ENCODE measurements around the gene SPTBN1. TPM values are rescaled to one million over a fixed set of nuclear protein-coding genes. Genes with fewer than 3 reads are reported as not detected.
A peak's percentile ranks its signal among the peaks of the same experiment; 100 is the strongest.

SPTBN1 gene
- total RNA-seq, 1 experiment from 2014 or later, result 146 TPM

DNA sequence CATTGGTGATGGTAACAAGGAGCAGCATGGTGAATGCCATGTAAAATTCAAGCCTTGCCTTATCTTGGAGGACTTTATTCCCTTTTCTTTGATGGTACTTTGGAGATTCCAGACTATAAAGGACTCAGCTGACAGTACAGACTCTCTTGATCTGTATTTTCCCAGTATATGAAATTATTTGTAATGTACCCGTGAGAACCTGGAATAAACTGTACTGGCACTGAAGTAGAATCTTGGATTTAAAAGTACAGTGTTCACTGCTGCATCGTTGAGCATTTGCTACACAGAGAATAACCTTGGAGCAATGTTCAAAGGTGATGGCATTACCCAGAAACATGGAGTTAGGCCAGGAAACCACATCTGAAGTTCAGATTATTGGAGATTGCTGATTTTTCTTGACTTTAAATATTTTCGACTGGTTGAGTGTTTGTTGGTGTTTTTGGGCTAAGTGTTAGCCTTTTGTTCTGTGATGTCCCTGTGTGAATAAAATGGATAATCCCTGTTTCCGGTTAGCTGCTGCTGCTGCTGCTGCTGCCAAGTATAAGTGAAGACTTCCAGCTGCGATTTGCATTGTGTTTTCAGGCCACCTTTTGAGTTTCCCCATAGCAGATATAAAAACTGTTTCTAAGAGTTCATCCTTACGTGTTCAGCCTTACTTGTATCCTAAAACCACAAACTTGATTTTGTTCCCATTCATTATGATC, 122.0 kb downstream of the SPTBN1 start:
- ChIA-PET CTCF (no interaction called here), POLR2A (ENCODE audit: low non-redundant PET) (no interaction called here)
- Histone ChIP-seq H3K9me3 (ENCODE audit: low read depth, low read length, poor library complexity, severe bottlenecking) (no peaks in the 10 kb centered on the region), H3K4me1 (ENCODE audit: insufficient read depth, low read length, poor library complexity, severe bottlenecking) (peaks cover 65% of the 10 kb centered on the region), H3K4me3 (ENCODE audit: low read depth, low read length, poor library complexity, severe bottlenecking) (no peak overlapping the region), H3K36me3 (ENCODE audit: insufficient read depth, low read length, poor library complexity, severe bottlenecking) (no peaks in the 10 kb centered on the region), H3K27me3 (replicated peaks; ENCODE audit: insufficient read depth, low read depth, low read length, poor library complexity) (no peaks in the 10 kb centered on the region), H3K27ac (ENCODE audit: low read depth, low read length, poor library complexity, severe bottlenecking) (peak overlapping the region; percentile 5)
- TF ChIP-seq, protein P1, sequence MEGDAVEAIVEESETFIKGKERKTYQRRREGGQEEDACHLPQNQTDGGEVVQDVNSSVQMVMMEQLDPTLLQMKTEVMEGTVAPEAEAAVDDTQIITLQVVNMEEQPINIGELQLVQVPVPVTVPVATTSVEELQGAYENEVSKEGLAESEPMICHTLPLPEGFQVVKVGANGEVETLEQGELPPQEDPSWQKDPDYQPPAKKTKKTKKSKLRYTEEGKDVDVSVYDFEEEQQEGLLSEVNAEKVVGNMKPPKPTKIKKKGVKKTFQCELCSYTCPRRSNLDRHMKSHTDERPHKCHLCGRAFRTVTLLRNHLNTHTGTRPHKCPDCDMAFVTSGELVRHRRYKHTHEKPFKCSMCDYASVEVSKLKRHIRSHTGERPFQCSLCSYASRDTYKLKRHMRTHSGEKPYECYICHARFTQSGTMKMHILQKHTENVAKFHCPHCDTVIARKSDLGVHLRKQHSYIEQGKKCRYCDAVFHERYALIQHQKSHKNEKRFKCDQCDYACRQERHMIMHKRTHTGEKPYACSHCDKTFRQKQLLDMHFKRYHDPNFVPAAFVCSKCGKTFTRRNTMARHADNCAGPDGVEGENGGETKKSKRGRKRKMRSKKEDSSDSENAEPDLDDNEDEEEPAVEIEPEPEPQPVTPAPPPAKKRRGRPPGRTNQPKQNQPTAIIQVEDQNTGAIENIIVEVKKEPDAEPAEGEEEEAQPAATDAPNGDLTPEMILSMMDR (conservative IDR thresholded peaks at IDR 0.05; ENCODE audit: low read depth, low read length), result no peak
- no peak for TF ChIP-seq EZH2 (IDR thresholded peaks at IDR 0.05; ENCODE audit: borderline replicate concordance, low read depth, low read length, poor library complexity, severe bottlenecking)
- intact Hi-C loops (cut with micrococcal nuclease; ENCODE audit: unreplicated experiment), result no loop called here
- BruUV-seq (replicated peaks), result no TSS peak
- peak; percentile 65 for DNase-seq (ENCODE audit: low spot score)

DNA sequence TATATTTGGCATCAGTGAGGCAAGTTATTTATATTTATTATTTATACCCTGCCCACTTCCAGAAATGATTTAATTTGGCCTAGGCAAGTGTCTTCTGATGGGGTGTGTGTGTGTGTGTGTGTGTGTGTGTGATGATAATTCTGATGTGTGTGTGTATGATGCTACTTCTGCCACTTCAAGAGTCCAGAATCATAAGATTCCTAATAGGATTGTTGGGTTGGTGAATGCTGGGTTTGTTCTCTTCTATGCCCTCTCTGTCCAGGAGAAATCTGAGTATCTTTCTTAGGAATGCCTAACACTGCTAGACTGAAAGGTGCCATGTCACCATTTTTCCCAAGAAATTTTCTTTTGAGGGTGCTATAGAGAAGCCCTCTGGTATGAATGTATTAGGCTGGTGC, 122.5 kb downstream of the SPTBN1 start:
- H3K36me3 ChIP-seq (ENCODE audit: insufficient read depth, low read length, poor library complexity, severe bottlenecking), result no peaks in the 10 kb centered on the region
- TF ChIP-seq, protein P1 (conservative IDR thresholded peaks at IDR 0.05; ENCODE audit: low read depth, low read length), result no peak
- TF ChIP-seq EZH2 (IDR thresholded peaks at IDR 0.05; ENCODE audit: borderline replicate concordance, low read depth, low read length, poor library complexity, severe bottlenecking), result no peak
- intact Hi-C loops (cut with micrococcal nuclease; ENCODE audit: unreplicated experiment), result no loop called here
- CTCF ChIA-PET, result no interaction called here
- no peak for DNase-seq (ENCODE audit: low spot score)
- no TSS peak for BruUV-seq (replicated peaks)
- peaks cover 63% of the 10 kb centered on the region for H3K4me1 ChIP-seq (ENCODE audit: insufficient read depth, low read length, poor library complexity, severe bottlenecking)
- no peak overlapping the region for H3K4me3 ChIP-seq (ENCODE audit: low read depth, low read length, poor library complexity, severe bottlenecking)
- H3K27ac ChIP-seq (ENCODE audit: low read depth, low read length, poor library complexity, severe bottlenecking), result no peak overlapping the region
- H3K9me3 ChIP-seq (ENCODE audit: low read depth, low read length, poor library complexity, severe bottlenecking), result no peaks in the 10 kb centered on the region
- POLR2A ChIA-PET (ENCODE audit: low non-redundant PET), result no interaction called here
- H3K27me3 ChIP-seq (replicated peaks; ENCODE audit: insufficient read depth, low read depth, low read length, poor library complexity), result no peaks in the 10 kb centered on the region

DNA sequence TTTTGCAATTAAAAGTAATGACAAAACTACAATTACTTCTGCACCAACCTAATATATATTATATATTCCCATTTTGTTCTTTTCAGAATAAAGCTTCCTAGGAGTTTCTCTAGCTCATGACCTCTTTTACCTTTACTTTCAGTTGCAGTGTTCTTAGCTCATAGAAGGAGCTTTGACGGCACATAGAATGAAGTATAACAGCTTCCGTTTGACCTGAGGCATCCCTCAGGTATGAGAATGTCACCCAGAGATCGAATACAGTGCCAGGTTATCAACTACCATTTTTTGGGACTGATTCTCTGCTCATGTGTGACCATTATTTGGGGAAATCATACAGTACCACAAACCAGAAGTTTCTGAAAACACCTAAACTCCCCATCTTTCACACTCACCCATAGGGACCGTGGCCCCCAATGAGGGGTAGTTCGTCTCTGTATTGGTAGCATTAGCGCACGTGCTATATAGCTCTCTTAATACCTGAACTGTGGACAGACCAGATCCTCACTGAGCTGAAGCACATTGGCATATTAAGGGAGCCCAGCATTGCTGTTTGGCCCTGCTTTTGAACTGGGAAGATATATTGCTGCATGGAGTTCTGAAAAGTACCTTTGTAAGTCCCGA, 123.0 kb downstream of the SPTBN1 start:
- ChIA-PET POLR2A (ENCODE audit: low non-redundant PET) (no interaction called here), CTCF (no interaction called here)
- BruUV-seq (replicated peaks), result no TSS peak
- Histone ChIP-seq H3K36me3 (ENCODE audit: insufficient read depth, low read length, poor library complexity, severe bottlenecking) (no peaks in the 10 kb centered on the region), H3K9me3 (ENCODE audit: low read depth, low read length, poor library complexity, severe bottlenecking) (no peaks in the 10 kb centered on the region), H3K27me3 (replicated peaks; ENCODE audit: insufficient read depth, low read depth, low read length, poor library complexity) (no peaks in the 10 kb centered on the region), H3K27ac (ENCODE audit: low read depth, low read length, poor library complexity, severe bottlenecking) (no peak overlapping the region), H3K4me3 (ENCODE audit: low read depth, low read length, poor library complexity, severe bottlenecking) (no peak overlapping the region), H3K4me1 (ENCODE audit: insufficient read depth, low read length, poor library complexity, severe bottlenecking) (peaks cover 63% of the 10 kb centered on the region)
- intact Hi-C loops (cut with micrococcal nuclease; ENCODE audit: unreplicated experiment), result no loop called here
- TF ChIP-seq, protein P1 (conservative IDR thresholded peaks at IDR 0.05; ENCODE audit: low read depth, low read length), result no peak
- TF ChIP-seq EZH2 (IDR thresholded peaks at IDR 0.05; ENCODE audit: borderline replicate concordance, low read depth, low read length, poor library complexity, severe bottlenecking), result no peak
- no peak for DNase-seq (ENCODE audit: low spot score)

Data from A673 (cell line).